Activated CD4-positive, alpha-beta T cell treated with anti-CD3 and anti-CD28 coated beads for 4 hours (primary cell): ENCODE measurements around the gene LTB4R.

ENCODE experiments used
- DNase-seq, 2 donors: peaks; one replicate each; pipeline ENCODE4 v3.0.0-alpha.2; 2020

LTB4R gene

DNA sequence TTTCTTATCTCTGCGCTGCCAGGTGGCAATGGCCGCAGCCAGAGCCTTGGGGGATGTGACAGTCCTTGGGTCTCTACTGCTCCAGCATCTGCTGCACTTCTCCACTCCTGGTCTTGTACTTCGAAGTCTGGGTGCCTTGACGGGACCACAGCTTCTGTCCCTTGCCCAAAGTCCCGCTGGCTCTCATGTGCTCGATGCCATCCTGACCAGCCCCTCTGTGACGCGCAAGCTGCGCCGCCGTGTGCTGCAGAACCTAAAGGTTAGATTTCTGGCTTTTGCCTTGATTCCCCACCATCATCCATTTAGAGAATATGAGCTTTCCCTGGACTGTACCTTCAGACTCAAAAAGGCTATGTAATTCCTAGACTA, 7.3 kb upstream of the LTB4R start:
- DNase-seq: no peak

- no peak for DNase-seq
Observed at GRCh38 chr14:24307156-24307574, 4.1 kb upstream of the LTB4R start.

- DNase-seq: peak; percentile 54 to 65
Observed at GRCh38 chr14:24307575-24308341, 3.5 kb upstream of the LTB4R start, which contains the start of gene CIDEB. Gene CIDEB, minus strand, starts transcription at chr14:24307977. Its CDS starts 119 bp downstream, at chr14:24307858.

- no peak for DNase-seq
Observed at GRCh38 chr14:24308342-24309124, 2.8 kb upstream of the LTB4R start.

DNA sequence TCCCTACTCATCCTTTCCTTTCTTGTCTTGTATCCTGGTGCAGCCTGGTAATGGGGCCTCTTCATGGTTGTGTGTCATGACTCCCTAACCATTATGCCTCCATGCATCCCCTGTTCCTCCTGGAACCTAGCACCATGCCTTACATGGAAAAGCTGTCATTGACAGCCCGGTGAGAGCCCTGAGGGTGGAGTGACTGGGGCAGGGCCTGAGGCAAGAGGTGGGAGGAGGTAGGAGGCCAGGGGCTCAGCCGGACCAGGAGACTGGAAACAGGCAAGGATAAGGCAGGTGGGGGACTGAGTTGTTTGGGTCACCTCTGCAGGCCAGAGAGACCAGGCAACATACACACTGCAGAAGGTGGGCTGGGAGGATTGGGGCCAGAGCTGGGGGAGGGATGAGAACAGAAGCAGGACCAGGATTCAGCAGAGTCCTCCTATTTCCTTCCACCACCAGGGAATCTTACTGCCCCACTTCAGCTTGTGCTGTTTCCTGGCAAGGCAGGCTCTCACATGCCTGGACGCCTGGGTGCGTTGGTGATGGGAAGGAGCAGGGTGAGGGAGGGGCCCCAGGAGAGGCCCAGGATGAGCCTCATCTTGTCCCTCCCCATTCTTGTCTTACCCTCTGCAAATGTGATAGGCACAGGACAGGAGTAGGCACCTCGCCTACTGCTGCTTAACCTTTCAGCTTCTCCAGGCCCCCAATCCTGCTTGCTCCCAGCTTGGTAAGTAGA, 1.6 kb upstream of the LTB4R start, which contains the start of gene LTB4R2:
LTB4R2 (plus strand) TSS at position 603 of the 727 bp plus-strand sequence. CDS start 525 bp downstream, outside the sequence.
- no peak for DNase-seq

DNA sequence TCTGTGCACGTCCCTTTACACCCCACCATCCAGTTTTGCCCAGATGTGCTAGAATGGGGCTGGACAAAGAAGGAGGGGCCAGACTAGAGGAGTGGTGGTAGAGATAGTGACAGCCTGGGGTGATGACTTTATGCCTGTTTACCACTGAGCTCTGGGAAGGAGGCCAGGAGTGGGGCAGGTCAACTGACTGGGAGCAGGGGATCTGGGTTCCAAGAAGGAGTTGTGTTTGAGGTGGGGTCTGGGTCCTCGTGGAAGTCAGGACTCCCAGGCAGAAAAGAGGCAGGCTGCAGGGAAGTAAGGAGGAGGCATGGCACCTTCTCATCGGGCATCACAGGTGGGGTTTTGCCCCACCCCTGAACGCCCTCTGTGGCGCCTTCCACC, 1.0 kb upstream of the LTB4R start:
- no peak for DNase-seq

- no peak for DNase-seq
Observed at GRCh38 chr14:24311837-24312615, 724 bp downstream of the LTB4R start.

GRCh38 chr14:24312736-24313507, 1.6 kb downstream of the LTB4R start:
- no peak for DNase-seq

- DNase-seq: no peak
Observed at GRCh38 chr14:24313913-24314312, 2.6 kb downstream of the LTB4R start.

DNA sequence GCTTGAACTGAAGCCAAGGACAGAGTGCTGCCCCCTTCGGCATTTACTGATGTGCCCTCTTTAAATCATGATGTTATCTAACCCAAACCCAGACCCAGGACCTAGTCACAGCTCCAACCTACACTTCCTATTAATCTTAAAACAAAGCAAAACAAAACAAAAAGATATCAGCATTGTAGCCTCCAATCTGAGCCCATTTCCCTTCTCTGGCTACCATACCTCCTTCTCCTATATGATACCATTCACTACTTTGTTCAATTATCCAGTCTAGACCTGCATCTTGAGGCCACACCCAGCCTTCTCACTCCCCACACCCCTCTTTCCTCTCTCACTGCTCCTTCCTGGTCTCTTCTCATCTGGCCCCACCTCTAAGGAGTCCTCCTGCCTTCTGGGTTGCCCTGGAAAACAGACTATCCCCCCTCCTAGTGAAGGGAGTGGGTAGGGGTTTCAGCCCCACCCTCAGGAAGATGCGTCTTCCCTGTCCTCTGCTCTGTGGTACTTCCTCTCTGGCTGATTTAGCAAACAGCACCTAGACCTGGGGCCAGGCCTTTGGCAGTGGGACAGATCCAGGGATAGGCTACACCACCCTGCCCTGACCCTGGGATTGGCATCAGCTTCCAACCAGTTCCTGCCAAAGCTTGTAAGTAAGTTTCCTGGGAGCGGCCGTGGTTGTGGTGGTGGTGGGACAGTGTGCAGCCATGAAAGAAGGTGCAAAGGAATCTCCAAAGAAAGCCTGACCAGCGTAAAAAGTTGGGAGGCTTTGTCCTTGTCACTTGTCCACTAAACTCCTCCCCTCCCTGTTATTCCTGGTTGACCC, 3.3 kb downstream of the LTB4R start:
- no peak for DNase-seq

GRCh38 chr14:24315243-24315806, 4.0 kb downstream of the LTB4R start:
- no peak for DNase-seq

GRCh38 chr14:24315807-24316596, 4.7 kb downstream of the LTB4R start:
- DNase-seq: no peak

DNA sequence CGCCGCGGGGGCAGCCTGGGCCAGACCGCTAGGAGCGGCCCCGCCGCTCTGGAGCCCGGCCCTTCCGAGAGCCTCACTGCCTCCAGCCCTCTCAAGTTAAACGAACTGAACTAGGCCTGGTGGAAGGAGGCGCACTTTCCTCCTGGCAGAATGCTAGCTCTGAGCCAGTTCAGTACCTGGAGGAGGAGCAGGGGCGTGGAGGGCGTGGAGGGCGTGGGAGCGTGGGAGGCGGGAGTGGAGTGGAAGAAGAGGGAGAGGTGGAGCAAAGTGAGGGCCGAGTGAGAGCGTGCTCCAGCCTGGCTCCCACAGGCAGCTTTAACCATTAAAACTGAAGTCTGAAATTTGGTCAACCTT, 5.3 kb downstream of the LTB4R start:
- DNase-seq: no peak

DNA sequence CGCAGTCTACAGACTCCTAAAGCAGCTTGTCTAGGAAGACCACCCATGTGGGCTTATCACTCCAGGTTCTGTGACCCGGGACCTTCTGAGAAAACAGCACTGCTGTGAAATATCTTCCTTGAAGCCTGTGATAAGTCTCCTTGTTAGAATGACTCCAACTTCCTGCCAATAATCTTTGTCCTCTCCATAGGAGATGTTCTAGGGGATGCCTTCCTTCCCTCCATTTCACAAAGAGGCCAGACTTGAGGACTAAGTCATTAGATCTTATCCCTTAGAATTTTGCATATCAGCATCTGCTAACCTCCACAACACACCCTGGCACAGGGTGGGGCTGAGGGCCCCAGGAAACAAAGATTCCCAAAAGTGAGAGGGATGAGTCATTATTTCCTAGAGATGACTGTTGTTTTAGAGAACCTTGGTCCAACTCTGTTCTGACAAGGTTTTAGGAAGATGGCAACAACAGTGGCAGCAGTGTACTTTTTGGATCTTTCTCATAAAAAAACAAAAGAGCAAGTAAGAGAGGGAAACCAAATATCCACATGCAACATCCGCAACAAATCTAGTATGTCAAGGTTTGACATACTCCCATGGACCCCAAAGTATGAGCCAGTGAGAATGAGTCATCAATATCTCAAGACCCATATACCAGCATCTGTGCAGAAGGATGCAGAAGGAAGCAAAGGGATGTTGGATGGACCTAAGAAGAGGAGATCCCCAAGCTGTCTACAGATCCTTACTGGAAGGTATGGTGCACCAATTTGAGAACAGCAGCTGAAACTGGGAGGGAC, 6.0 kb downstream of the LTB4R start:
- DNase-seq: no peak

GRCh38 chr14:24321212-24321975, 10.1 kb downstream of the LTB4R start:
- no peak for DNase-seq

DNA sequence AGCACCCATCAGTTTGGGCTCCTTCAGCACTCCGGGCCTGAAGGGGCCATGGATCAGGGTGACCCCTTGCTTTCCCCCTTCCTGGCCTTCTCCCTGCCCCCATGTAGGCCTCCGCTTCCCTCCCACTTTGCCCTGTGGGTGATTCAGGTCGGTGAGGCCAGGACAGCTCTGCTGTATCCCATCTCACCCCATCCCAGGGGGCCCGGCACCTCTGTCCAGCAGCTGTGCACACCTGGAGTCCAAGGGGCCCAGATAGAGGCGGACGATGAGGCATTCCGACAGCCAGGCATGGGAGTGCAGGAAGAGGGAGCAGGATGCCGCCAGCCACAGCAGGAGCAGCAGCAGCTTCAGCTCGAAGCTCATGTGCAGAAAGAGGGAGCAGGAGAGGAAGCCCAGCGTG, 11.4 kb downstream of the LTB4R start:
- DNase-seq: no peak

- no peak for DNase-seq
Observed at GRCh38 chr14:24323341-24323740, 12.0 kb downstream of the LTB4R start.

DNA sequence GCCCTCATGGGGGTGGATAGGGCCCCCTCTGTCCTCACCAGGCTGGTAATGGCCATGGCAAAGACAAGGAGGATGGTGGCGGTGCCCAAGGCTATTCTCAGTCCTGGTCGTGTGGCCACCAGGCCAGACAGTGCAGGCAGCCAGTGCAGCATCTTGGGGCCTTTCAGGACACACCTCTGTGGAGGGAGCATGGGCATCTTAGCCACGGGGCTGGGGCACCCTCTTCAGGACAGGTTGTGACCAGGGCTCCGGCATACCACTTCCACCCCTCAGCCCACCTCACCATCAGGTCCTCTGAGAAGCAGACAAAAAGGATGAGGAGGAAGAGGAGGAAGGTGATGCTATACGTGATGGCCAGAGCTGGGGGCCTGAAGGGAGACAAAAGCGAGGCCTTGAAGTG, 12.7 kb downstream of the LTB4R start:
- DNase-seq: no peak
